GM11168 (cell line): ENCODE results near the gene SIK3.

Source experiments
- in situ Hi-C: fragments of 300-500 bp; cut with MboI; formaldehyde crosslinking; loops from one replicate; pipeline ENCODE4 v1.12.0; 2022; ENCODE audit warnings: low sequenced_read_pairs; ENCODE audit not compliant: unreplicated experiment

SIK3 gene

DNA sequence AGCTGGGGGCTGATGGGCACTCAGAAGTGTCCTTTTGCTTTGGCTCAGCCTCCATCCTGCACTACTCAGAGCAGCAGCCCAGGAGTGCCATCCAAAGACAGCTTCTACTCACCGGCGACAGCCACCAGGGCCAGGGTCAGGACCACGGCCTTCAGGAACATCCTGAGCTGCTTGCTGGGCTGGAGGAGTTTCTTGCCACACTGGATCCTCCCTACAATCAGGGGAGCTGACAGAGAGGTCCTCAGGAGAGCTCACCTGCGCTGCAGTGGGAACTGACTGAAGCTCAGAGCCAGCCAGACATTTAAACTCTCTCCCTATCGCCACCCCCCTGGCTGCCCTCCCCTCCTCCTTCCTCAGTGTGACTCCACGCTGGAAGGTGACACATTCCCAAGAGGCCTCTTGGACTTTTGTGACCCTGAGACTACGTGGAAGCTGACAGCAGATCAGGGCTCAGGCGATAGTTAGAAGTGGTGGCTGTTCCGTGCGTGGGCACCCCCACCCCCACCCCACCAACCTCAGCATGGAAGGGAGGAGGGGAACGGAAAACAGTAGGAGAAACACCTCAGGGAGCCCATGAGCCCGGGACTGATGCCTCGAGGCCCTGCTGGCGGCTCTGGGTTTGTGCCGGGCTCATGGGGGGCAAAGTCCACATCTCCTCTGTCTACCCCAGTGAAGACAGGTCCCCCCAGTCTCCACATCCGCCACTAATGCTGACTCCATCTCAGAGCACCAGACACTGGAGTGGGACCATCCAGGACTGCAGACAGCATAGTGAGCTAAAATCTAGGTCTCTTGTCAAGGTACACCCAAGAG is 275.0 kb downstream of the SIK3 start, which contains the start of gene APOA4:
TSS of gene APOA4 (minus strand) at position 274 of the 813 bp plus-strand sequence. CDS start at position 161, 113 bp downstream.
- in situ Hi-C loops = no loop called here

DNA sequence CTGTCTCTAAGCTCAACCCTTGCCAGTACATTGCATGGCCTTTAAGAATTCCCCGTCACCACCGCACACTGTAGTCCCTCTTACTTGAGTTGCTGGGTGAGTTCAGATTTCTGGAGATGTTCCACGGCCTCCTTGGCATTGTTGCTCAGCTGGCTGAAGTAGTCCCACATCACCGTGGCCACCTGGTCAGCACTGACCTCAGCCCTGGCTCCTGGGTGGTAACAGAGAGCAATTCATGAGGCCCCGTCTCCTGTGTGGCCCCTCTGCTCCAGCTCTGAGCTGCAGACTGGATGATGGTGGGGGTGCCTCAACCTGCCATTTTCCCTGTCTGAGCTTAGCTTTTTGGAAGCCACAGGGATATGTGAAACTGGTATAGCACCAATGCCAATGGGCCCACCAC is 275.7 kb downstream of the SIK3 start:
- in situ Hi-C loops = no loop called here

DNA sequence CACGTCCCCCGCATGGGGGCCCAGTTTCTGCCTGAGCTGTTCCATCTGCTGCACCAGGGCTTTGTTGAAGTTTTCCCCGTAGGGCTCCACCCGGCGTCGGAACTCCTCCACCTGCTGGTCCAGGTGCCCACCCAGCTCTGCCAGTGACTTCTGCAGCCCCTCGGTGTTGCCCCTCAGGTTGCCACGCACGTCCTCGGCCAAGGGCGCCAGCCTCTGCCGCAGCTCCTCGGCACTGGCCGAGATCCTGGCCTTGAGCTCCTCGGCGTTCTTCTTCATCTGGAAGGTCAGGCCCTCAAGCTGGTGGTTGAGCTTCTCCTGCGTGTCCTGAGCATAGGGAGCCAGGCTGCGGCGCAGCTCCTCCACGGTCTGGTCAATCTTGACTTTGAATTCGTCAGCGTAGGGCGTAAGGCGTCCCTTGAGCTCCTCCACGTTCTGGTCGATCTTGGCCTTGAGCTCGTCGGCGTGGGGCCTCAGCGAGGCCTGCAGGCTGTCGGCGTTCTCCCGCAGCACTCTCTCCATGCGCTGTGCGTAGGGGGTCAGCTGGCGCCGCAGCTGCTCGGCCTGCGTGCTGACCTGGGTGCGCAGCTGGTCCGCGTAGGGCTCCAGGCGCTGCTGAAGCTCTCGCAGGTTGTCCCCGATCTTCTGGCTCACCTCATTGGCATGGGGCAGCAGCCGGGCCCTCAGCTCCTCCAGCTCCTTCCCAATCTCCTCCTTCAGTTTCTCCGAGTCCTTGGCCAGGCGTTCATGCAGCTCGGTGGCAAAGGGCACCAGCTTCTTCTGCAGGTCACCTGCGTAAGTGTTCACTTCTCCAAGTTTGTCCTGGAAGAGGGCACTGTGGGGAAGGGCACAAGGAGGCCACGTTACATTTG is 276.9 kb downstream of the SIK3 start:
- in situ Hi-C loops = no loop called here

DNA sequence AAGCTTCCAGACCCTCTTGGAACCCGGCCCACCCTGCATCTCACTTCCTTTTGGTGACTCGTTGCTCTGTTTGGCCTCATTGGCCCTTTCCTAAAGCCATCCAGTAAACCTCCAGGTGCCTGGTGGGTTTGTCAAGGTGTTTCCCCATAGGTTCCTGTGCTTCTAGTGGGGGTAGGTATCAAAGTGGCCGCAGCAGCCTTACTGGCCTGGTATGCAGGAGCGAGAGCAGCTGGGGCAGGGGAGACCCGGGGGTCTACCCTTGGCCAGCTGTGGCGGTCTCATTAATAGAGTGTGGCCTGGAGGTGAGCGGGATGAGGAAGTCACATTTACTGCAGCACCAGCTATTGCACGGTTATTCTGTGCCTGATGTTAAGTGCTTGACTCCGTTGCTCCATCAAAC is 279.2 kb downstream of the SIK3 start:
- in situ Hi-C loops = no loop called here

DNA sequence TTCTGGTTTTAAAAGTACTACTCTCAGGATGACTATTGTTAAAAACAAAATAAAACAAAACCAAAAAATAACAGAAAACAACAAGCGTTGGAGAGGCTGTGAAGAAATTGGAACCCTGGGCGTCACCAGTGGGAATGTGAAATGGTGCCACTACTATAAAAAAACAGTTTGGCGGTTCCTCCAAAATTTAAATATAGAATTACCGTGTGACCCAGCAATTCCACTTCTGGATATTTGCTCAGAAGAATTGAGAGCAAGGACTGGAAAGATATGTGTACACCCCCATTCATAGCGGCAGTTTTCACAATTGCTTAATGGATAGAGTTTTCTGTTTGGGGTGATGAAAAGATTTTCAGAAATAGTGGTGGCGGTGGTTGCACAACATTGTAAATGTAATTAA is 283.7 kb downstream of the SIK3 start:
- in situ Hi-C loops = no loop called here

DNA sequence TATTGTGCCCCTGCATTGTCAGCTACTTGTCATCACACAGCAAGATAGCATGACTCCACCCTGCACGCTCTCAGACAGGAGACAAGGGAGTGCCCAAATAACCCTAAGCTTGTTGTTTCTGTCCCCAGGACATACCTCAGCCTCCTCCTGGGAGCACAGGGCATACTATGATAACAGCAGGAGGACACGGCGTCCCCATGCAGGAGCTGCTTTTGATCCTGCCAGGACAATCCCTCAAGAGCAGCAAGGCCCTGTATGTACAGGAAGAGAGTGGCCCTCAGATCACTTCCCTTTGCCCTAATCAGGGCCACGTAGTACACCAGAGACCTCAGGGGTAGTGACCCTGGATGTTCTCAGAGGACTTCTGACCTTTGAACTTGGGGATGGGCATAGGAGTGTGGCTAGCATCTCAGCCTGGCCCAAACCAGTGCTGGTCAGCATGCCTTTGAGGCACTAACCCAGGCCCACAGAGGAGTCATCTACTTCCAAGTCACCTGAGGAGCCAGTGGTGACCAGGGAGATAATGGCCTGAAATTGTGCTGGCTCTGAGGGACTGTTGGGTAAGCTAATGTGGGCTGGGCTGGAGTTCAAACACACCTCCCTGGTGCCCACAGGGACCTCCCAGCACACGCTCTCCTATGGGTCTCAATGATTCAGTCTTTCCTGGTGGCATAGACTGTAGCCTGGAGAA is 284.3 kb downstream of the SIK3 start:
- in situ Hi-C loops = no loop called here

DNA sequence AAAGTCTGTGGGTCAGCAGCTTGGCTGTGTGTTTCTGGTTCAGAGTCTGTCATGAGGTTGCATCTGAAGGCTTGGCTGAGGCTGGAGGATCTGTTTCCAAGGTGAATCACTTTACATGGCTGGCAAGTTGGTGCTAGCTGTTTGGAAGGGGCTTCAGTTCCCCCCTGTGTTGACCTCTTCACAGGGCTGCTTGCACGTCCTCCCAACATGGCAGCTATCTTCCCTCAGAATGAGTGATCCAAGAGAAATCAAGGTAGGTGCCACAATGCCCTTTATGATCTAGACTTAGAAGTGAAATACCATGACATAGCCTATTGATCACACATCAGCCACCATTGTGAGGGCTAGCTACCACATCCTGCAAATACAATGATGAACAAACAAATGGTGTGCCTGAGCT is 285.1 kb downstream of the SIK3 start:
- in situ Hi-C loops = no loop called here

DNA sequence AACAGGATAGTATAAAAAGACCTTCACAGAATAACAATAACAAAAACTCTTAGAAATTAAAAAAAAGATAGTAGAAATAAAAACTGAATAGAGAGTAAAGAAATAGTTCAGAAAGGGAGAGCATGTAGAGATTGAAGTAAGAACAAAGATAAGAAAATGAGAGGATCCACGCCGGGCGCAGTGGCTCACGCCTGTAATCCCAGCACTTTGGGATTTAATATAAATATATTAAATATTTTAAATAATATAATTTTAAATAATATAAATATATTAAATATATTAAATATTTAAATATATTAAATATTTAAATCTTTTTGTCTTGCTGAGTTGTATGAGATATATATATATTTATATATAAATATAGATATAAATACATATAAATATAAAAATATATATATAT is 286.1 kb downstream of the SIK3 start:
- in situ Hi-C loops = no loop called here

DNA sequence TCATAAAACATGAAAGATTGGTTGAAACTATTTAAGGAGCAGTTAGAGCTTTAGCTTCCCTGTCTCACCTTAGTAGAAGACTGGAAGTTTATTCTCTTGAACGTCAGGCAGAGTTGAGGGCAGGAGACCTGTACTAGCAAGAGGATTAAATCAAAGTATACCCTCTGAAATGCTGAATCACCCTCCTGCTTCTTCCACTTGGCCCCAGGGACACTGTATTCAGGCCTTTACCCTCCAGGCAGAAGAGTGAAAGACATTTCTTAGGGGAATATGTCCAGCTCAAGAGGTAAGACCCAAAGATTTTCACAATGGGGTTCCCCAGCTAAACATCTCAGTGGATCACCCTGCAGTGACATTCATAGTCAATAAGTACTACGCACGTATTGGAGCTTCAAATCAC is 287.0 kb downstream of the SIK3 start:
- in situ Hi-C loops = no loop called here

DNA sequence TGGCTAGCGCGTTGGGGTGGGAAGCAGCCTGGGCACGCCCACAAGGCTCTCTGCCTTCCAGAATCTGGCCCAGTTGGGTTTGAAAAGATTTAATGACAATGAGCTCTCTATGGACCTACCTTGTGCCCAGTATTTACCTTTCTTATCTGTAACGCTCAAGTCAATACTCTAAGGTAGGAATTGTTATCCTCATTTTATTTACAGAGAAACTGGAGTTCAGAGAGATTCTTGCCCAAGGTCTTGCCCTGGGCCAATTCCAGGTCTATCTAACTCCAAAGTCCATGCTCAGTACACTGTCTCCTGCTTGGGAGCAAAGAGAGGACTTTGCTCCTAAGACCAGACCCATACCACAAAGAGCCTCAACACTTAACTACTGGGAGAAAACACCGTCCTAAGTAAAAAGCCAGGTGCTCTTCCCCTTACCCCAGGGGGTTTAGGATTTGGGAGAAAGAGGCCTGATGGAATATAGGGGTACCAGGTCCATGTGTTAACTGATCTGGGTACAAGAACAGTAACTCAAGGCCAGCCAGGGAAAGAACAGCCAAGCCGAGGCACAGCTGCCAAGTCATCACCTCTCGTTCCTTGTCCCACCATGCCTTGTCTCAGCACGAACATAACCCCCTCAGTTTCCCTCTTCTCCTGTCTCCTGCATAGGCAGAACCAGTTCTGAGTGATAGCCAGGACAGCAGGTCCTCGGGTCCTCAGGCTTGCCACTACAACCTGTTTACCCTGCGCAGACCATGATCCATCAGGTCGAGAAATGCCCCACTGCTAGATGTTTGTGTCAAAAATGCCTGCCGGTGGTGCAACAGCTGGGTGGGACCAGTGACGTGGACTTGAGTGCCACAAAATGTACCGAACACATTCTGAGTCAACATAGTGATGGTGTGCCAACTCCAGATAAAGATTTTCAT is 289.7 kb downstream of the SIK3 start:
- in situ Hi-C loops = no loop called here

DNA sequence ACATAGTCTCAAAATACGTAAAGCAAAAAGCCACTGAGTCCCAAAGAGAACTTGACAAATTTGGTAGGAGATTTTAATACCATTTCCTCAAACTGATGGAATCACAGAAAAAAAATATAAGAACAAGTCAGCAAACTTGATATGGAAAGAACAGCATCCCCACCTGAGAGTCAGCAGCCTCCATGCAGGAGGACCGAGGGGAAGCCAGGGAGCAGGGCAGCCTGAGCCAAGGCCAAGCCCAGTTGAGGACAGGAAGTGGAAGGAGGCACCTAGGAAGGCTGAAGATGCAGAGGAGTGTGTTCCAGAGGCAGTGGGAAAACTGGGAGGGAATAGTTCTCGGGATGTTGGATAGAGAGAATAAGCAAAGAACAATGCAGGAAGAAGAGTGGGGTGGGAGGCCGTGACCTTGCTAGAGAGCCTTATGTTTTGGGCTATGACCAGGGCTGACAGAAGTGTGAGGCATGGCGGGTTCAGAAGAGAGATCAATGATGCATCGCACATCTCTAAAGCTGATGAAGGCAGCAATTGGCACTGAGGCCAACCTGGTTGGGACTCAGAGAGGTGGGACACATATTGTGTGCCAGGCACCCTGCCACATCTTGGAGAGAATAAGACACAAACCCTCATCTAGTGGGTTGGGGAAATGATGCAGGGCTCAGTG is 290.5 kb downstream of the SIK3 start:
- in situ Hi-C loops = no loop called here

DNA sequence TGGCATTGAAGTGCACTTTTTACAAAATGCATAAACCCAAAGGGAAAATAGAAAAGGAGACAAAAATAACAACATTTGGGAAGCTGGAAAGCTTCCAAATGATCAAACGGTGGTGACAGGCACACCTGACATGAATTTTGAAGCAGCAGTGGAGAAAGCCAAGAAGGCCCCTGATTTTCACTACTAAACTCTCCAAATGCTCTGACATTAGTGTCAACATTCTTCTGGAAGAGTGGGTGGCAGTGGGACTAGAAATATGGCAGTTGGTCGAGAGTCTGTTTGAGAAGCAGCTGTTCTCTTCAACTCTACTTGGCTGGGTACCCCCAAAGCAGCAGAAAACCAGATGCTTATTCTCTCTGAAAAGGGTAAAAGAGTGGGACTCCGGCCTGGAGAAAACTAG is 294.2 kb downstream of the SIK3 start:
- in situ Hi-C loops = loop anchor here (5.0 kb wide), 1 partner anchor 33 kb away; the partner anchor contains the start of gene APOA1

DNA sequence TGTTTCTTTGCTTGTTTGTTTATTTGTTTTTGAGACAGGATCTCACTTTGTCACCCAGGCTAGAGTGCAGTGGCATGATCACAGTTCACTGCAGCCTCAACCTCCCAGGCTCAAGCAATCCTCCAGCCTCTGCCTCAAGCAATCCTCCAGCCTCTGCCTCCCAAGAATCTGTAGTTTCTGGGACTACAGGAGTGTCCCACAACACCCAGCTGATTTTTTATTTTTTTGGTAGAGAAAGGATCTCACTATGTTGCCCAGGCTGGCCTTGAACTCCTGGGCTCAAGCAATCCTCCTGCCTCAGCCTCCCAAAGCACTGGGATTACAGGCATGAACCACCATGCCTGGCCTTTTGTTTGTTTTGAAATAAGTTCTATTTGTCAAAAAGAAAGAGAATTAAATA is 296.6 kb downstream of the SIK3 start:
- in situ Hi-C loops = loop anchor here (5.0 kb wide), 1 partner anchor 36 kb away; the partner anchor contains the start of gene APOA1

DNA sequence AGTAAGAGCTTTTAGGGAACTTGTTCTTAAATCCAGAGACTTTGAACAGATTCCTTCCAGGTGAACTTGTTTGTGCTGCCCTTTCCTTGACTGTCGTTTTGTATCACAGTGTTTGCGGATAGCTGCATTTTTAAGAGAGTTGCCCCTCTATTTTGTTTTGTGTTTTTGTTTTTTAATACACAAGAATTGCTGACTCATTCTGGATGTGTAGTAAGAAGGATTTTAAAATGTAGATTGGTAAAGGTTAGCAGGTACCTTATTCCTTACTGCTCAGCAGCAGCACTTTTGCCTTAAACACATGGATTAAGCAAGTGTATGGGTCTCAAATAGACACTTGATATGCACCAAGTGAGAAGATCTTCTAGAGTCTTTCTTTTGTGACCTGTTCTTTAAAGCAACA is 297.6 kb downstream of the SIK3 start:
- in situ Hi-C loops = loop anchor here (5.0 kb wide), 1 partner anchor 37 kb away; the partner anchor contains the start of gene APOA1

DNA sequence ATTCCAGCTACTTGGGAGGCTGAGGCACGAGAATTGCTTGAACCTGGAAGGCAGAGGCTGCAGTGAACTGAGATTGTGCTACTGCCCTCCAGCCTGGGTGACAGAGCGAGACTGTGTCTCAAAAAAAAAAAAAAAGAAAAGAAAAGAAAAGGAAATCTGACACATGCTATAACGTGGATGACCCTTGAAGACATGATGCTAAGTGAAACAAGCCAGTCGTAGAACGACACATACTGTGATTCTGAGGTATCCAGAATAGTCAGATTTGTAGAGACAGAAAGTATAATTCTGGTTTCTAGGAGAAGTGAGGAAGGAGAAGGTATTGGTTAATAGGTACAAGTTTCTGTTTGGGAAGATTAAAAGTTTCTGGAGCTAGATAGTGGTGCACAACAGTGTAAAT is 299.9 kb downstream of the SIK3 start:
- in situ Hi-C loops = loop anchor here (25.0 kb wide), 1 partner anchor 314 kb away; no protein-coding TSS in a partner anchor

DNA sequence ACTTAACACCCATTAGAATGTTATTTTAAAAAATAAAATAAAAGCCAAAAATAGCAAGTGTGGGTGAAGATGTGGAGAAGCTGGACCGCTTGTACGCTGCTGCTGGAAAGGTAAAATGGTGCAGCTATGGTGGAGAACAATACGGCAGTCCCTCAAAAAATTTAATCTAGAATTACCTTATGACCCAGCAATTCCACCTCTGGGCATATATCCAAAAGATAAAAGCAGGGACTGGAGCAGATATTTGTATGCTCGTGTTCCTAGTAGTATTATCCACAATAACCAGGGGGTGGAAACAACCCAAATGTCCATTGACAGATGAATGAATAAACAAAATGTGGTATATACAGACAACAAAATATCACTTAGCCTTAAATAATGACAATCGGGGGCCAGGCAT is 300.4 kb downstream of the SIK3 start:
- in situ Hi-C loops = loop anchor here (25.0 kb wide), 1 partner anchor 314 kb away; no protein-coding TSS in a partner anchor

DNA sequence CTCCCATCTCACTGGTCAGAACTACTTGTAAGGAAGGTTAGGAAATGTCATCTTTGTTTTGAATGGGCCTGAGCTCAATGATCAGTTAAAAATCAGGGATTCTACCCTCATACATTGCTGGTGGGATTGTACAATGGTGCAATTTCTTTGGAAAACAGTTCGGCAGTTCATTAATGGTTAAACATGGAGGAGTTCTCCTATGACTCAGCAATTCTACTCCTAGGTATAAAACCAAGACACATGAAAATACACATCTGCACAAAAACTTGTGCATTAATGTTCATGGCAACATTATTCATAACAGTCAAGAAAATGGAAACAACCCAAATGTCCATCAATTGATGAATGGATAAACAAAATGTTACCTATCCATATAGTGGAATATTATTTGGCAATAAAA is 301.7 kb downstream of the SIK3 start:
- in situ Hi-C loops = loop anchor here (25.0 kb wide), 1 partner anchor 316 kb away; no protein-coding TSS in a partner anchor

DNA sequence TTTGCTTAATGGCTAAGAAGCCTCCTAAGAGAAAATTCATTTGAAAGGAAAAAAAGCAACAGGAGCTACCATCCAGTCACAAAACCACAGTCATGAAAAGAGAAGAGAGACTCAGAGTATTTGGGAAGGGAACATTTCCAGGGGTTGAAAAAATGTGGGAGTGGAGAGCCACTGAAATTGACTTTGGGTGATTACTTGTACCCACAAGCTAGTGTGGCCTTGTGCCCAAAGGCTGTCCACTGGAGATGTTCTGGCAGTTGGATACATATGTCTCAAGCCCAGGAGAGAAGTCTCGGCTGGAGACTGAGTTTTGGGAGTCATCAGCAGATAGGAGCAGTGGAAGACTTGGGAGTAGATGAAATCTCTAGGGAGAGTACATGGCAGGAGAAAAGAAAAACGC is 303.4 kb downstream of the SIK3 start:
- in situ Hi-C loops = loop anchor here (25.0 kb wide), 1 partner anchor 317 kb away; no protein-coding TSS in a partner anchor

DNA sequence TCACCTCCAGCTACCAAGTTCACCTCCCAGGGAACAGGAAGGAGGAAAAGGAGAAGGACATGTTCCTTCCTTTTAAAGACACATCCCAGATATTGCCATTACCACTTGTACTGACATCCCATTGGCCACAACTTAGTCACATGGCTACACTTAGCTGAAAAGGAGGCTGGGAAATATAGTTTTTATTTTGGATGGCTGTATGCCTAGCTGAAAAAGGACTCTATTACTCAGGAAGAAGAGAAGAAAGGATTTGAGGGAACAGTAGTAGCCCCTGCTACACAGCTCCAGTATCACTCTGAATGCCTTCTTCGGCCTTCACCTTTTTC is 304.5 kb downstream of the SIK3 start:
- in situ Hi-C loops = loop anchor here (25.0 kb wide), 1 partner anchor 319 kb away; no protein-coding TSS in a partner anchor
